ENCODE results near the gene CIART. TPM values are rescaled to one million over a fixed set of nuclear protein-coding genes. Genes with fewer than 3 reads are reported as not detected.
"Not testable (repeated sequence)": the region's sequence is repeated elsewhere in the genome, so short reads cannot be mapped to it uniquely, and the experiment has no call there.

The CIART gene, protein sequence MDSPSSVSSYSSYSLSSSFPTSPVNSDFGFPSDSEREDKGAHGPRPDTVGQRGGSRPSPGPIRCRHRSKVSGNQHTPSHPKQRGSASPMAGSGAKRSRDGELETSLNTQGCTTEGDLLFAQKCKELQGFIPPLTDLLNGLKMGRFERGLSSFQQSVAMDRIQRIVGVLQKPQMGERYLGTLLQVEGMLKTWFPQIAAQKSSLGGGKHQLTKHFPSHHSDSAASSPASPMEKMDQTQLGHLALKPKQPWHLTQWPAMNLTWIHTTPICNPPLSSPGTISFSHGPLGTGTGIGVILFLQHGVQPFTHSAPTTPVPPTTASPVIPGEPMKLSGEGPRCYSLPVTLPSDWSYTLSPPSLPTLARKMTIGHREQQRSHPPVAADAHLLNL
- 5.3 TPM for total RNA-seq

GRCh38 chr1:150281758-150282557 is at the start of gene CIART:
Gene CIART (plus strand): TSS chr1:150282554. CDS start chr1:150283268, 714 bp downstream.
- peak; percentile 82 for ATAC-seq
- DNase-seq (ENCODE audit: low spot score), result peak; percentile 95

- not testable (repeated sequence) for ATAC-seq
- peak; percentile 35 for DNase-seq (ENCODE audit: low spot score)
Measured at GRCh38 chr1:150232921-150233320, 49.4 kb upstream of the CIART start.

- ATAC-seq, result no peak
- no peak for DNase-seq (ENCODE audit: low spot score)
Measured at GRCh38 chr1:150233359-150234308, 48.7 kb upstream of the CIART start.

DNA sequence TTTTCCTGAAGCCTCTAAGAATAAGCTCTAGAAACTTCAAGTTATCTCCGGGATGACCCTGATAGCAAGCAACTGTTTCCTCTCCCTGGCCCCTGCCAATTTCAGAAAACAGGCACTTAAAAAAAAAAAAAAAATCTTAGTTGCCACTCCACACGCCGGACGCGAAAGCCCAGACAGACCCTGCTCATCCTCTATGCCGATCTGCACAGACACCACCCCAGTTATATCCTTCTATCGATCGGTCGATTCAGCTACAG is 48.1 kb upstream of the CIART start:
- DNase-seq (ENCODE audit: low spot score), result no peak
- ATAC-seq, result no peak

DNA sequence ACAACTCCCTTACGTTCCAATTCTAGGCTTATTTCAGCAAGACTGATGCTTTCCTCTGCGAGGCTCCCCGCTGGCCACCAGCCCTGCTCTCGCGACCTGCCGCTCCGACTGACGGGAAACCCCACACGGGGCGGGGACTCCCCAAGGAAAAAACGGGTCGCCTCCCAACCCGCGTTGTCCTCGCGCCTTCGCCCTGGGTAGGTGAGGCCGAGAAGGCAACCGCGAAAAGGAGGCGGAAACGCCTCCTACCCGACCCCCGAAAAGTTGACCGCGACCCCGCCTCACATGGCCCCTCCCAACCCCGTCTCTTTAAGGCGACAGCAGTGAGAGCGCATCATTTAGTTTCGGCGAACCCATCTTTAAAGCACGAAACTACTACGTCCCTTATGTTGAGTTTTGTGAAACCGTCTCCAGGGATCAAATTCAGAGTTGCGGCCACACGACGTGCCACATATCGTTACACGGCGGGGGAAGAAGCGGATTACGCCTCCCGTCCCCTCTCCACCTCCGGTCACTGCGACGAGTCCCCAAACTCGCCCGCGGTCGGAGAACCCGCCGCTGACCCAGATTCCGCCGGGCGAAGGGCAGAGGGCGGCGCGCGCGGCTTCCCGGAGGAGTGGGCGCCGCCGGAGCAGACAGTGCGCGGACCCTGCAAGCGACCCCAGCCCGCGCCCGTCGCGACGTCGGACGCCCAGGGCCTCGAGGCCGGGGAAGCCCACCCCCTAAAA is 47.6 kb upstream of the CIART start:
- DNase-seq (ENCODE audit: low spot score) (peak; percentile 83), ATAC-seq (peak; percentile 61)

GRCh38 chr1:150235294-150235851 is 47.0 kb upstream of the CIART start:
- ATAC-seq (peak; percentile 8), DNase-seq (ENCODE audit: low spot score) (peak; percentile 50)

DNA sequence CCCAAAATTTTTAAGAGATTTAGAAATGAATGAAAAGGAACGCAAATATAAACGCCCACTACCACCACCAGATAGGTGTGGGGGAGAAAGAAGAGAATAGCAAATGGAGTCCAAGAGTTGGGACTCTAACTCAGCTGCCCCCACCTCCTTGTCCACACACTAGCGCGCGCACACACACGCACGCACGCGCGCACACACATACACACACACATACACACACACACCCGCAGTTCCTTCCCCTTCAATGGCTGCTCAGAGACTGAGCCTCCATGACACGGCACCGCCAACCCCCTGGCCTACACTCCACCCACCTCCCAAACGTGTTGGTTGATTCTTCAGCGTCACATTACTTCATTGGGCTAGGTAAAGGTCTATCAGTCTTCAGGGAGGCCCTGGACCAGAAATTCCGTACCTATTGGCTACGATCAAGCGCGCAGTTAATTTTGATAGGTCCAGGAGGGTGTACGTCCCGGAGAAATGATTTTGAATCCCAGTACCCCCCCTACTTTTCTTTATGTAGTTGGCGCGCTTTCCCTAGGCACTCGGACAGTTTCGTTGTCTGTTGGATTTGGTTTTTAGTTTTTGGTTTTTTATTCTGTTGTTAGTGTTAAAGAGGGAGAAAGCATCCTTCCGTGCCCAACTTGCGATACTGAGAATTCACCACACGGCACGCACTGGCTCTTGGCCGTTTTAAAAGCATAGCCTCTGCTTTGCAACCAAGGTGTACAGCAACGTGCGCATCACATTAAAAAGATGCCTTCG is 46.3 kb upstream of the CIART start, which contains the start of gene ANP32E:
TSS of gene ANP32E (minus strand) at position 261 of the 762 bp plus-strand sequence. CDS start 326 bp downstream, outside the sequence.
- peak; percentile 89 for ATAC-seq
- peak; percentile 96 for DNase-seq (ENCODE audit: low spot score)

DNA sequence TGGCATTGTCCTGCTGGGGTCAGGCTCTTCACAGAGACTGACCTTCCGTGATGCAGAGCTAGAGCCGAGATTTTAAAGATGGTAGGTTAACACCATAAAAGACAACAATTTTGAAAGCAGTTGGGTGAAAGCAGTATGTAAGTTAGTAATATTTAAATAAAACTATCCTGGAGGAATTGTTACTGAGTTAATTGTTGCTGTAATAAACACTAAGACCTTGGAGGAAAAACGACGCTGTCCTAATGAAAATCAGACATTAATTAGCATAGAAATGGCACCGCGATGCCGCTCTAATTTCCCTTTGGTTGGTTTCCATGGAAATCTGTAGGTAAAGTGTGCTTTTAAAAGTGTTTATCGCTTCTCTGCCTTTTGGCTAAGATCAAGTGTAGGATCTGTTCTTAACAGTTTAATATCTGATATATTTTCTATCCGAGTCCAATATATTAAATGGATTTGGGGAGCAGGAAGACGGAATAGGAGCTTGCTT is 45.7 kb upstream of the CIART start:
- ATAC-seq (no peak), DNase-seq (ENCODE audit: low spot score) (no peak)

GRCh38 chr1:150237176-150237575 is 45.2 kb upstream of the CIART start:
- DNase-seq (ENCODE audit: low spot score), result peak; percentile 40
- not testable (repeated sequence) for ATAC-seq

DNA sequence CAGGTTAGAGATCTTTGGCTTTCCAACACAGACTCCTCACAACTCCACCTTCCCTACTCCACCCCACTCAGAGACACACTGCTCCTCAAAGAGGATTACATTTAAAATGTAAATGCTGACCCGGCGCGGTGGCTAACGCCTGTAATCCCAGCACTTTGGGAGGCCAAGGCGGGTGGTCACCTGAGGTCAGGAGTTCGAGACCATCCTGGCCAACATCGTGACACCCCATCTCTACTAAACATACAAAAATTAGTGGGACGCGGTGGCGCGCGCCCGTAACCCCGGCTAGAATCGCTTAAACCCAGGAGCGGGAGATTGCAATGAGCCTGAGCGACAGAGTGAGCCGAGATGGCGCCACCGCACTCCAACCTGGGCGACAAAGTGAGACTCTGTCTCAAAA is 44.6 kb upstream of the CIART start:
- DNase-seq (ENCODE audit: low spot score), result peak; percentile 43
- no peak for ATAC-seq

- DNase-seq (ENCODE audit: low spot score) (peak; percentile 35), ATAC-seq (peak; percentile 10)
Measured at GRCh38 chr1:150243003-150243402, 39.4 kb upstream of the CIART start.

- ATAC-seq (no peak), DNase-seq (ENCODE audit: low spot score) (no peak)
Measured at GRCh38 chr1:150249936-150250335, 32.4 kb upstream of the CIART start.

GRCh38 chr1:150256198-150256553 is 26.2 kb upstream of the CIART start:
- DNase-seq (ENCODE audit: low spot score) (no peak), ATAC-seq (no peak)

- peak; percentile 60 for ATAC-seq
- peak; percentile 84 for DNase-seq (ENCODE audit: low spot score)
Measured at GRCh38 chr1:150256554-150257341, 25.6 kb upstream of the CIART start.

GRCh38 chr1:150257624-150258585 is 24.4 kb upstream of the CIART start, which contains the start of gene CA14:
Gene CA14 (plus strand): TSS chr1:150257774. CDS start chr1:150258129, 355 bp downstream.
- DNase-seq (ENCODE audit: low spot score), result peak; percentile 67

DNA sequence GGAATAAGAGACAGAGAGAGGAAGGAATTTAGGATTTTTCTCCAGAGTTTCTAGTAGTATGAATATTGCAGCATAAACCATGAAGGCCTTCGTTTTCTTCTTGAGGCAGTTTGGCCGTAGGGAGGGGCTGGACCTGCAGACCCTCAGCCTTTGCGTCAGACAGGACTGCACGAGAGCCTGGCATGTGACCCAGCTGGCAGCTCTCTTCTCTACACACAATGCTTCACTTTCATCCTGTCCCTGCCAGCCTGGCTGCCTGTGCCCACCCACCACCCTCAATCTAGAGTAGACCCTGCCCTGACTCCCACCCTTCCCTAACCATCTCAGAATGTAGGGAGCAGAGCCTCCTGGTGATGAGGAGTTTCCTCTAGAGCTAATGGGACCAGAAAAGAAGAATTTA is 23.1 kb upstream of the CIART start:
- peak; percentile 69 for DNase-seq (ENCODE audit: low spot score)

More at GRCh38 chr1:150257624-150258585, 24.4 kb upstream of the CIART start, which contains the start of gene CA14:
- ATAC-seq, result peak; percentile 30

More for the DNA sequence above, 23.1 kb upstream of the CIART start:
- peak; percentile 8 for ATAC-seq
